ENCODE data around the gene ABCF3. TPM values are rescaled to one million over a fixed set of nuclear protein-coding genes. Genes with fewer than 3 reads are reported as not detected.
A peak's percentile ranks its signal among the peaks of the same experiment; 100 is the strongest.

The ABCF3 gene

DNA sequence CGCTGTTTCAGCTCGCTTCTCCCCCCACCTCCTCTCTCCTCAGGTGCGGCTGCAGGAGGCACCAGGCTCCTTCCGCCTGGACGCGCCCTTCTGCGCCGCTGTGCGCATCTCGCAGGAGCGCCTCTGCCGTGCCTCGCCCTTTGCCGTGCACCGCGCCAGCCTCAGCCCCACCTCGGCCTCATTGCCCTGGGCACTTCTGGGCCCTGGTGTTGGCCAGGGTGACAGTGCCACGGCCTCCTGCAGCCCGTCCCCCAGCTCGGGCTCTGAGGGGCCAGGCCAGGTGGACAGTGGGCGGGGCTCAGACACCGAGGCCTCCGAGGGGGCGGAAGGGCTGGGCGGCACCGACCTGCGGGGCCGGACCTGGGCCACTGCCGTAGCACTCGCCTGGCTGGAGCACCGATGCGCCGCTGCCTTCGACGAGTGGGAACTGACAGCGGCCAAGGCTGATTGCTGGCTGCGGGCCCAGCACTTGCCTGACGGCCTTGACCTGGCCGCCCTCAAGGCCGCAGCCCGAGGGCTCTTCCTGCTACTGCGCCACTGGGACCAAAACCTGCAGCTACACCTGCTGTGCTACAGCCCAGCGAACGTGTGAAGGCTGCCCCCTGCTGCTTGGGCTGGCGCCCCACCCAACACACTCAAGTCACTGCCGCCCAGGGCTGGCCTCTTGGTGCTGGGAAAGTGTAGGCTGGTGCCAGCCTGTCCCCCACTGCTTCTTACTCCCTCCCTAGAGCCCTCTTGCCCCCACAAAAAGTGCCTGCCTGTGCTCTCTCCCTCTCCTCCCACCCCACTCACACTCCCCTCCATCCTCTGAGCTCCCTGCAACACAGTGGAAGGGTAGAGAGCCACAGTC, 55.7 kb downstream of the ABCF3 start:
- DNase-seq: no peak
- H3K4me1 ChIP-seq (ENCODE audit: control insufficient read depth, insufficient read depth, low read depth, low read length): no peaks in the 10 kb centered on the region
- H2AK5ac ChIP-seq (ENCODE audit: low read length, severe bottlenecking): no peak overlapping the region
- H4K91ac ChIP-seq (ENCODE audit: low read length): peak overlapping the region; percentile 8
- no peak overlapping the region for H4K8ac ChIP-seq (ENCODE audit: low read length)
- no peak overlapping the region for H2BK15ac ChIP-seq (ENCODE audit: low read depth, poor library complexity, severe bottlenecking)
- no peak overlapping the region for H3K4me2 ChIP-seq (ENCODE audit: low read length, poor library complexity, severe bottlenecking)
- H2BK12ac ChIP-seq (ENCODE audit: low read length in 2 of 2): no peak overlapping the region
- H3K4ac ChIP-seq (ENCODE audit: low read depth in 1 of 2, low read length in 2 of 2): no peak overlapping the region
- no peak overlapping the region for H2BK120ac ChIP-seq (ENCODE audit: low read depth, low read length)
- no peak overlapping the region for H2BK5ac ChIP-seq (ENCODE audit: low read depth, low read length, poor library complexity, severe bottlenecking)
- H3K9ac ChIP-seq (ENCODE audit: low read length): no peak overlapping the region
- no peaks in the 10 kb centered on the region for H3K9me3 ChIP-seq (ENCODE audit: control insufficient read depth, low read length)
- whole genome bisulfite sequencing: 39% methylated on average over 44 of the region's 46 CpGs
- H3K14ac ChIP-seq (ENCODE audit: low read length in 2 of 2): no peak overlapping the region
- H3K27ac ChIP-seq (ENCODE audit: low read length, poor library complexity, severe bottlenecking): no peak overlapping the region
- peaks cover 11% of the 10 kb centered on the region for H3K79me1 ChIP-seq (replicated peaks; ENCODE audit: low read length, poor library complexity, severe bottlenecking)
- no peak overlapping the region for H3K18ac ChIP-seq (ENCODE audit: low read depth in 1 of 2, low read length in 2 of 2)
- H3K4me3 ChIP-seq (ENCODE audit: insufficient read depth in 1 of 2, low read depth in 1 of 2, low read length in 2 of 2): no peak overlapping the region
- peaks cover 40 to 46% of the 10 kb centered on the region in 2 experiments for H3K36me3 ChIP-seq (ENCODE audit: control insufficient read depth in 1 of 2, insufficient read depth in 2 of 2, low read depth in 1 of 2, low read length in 2 of 2)
- no peak overlapping the region for H2AFZ ChIP-seq (ENCODE audit: low read depth, low read length)
- no peak overlapping the region for H3K23ac ChIP-seq (ENCODE audit: low read length in 2 of 2)
- H3K27me3 ChIP-seq (ENCODE audit: control insufficient read depth in 1 of 2, insufficient read depth in 1 of 2, low read length in 2 of 2): peaks cover 0 to 25% of the 10 kb centered on the region in 2 experiments

DNA sequence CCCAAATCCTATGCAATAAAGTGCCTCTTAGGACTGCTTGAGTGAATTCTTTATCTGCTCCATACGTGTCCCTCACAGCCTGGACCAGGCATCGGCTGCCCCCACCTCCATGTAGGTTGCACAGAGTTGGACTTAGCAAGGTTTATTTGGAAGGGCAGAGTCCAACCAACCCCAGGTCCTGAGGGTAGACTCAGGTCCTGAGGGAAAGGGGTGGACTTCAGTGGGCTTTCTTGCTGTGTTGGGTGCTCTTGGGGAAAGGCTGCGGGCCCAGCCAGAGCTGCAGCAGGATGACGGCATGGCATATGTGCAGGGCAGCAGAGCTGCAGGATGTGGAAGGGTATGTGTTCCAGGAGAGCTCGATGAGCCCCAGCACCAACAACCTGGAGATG, 56.3 kb downstream of the ABCF3 start:
- H3K79me1 ChIP-seq (replicated peaks; ENCODE audit: low read length, poor library complexity, severe bottlenecking): peaks cover 14% of the 10 kb centered on the region
- no peak overlapping the region for H2BK120ac ChIP-seq (ENCODE audit: low read depth, low read length)
- peaks cover 40 to 46% of the 10 kb centered on the region in 2 experiments for H3K36me3 ChIP-seq (ENCODE audit: control insufficient read depth in 1 of 2, insufficient read depth in 2 of 2, low read depth in 1 of 2, low read length in 2 of 2)
- no peak overlapping the region for H4K8ac ChIP-seq (ENCODE audit: low read length)
- no peak overlapping the region for H3K23ac ChIP-seq (ENCODE audit: low read length in 2 of 2)
- no peak overlapping the region for H3K4ac ChIP-seq (ENCODE audit: low read depth in 1 of 2, low read length in 2 of 2)
- H2BK15ac ChIP-seq (ENCODE audit: low read depth, poor library complexity, severe bottlenecking): no peak overlapping the region
- no peak overlapping the region for H2AFZ ChIP-seq (ENCODE audit: low read depth, low read length)
- peaks cover 0 to 19% of the 10 kb centered on the region in 2 experiments for H3K27me3 ChIP-seq (ENCODE audit: control insufficient read depth in 1 of 2, insufficient read depth in 1 of 2, low read length in 2 of 2)
- no peak overlapping the region for H2BK5ac ChIP-seq (ENCODE audit: low read depth, low read length, poor library complexity, severe bottlenecking)
- H3K9ac ChIP-seq (ENCODE audit: low read length): no peak overlapping the region
- H2BK12ac ChIP-seq (ENCODE audit: low read length in 2 of 2): no peak overlapping the region
- no peak overlapping the region for H3K4me3 ChIP-seq (ENCODE audit: insufficient read depth in 1 of 2, low read depth in 1 of 2, low read length in 2 of 2)
- no peaks in the 10 kb centered on the region for H3K9me3 ChIP-seq (ENCODE audit: control insufficient read depth, low read length)
- WGBS: 95% methylated on average over 4 of the region's 5 CpGs
- no peak overlapping the region for H2AK5ac ChIP-seq (ENCODE audit: low read length, severe bottlenecking)
- DNase-seq: no peak
- H3K4me1 ChIP-seq (ENCODE audit: control insufficient read depth, insufficient read depth, low read depth, low read length): no peaks in the 10 kb centered on the region
- no peak overlapping the region for H3K27ac ChIP-seq (ENCODE audit: low read length, poor library complexity, severe bottlenecking)
- H3K14ac ChIP-seq (ENCODE audit: low read length in 2 of 2): no peak overlapping the region
- no peak overlapping the region for H3K4me2 ChIP-seq (ENCODE audit: low read length, poor library complexity, severe bottlenecking)
- no peak overlapping the region for H3K18ac ChIP-seq (ENCODE audit: low read depth in 1 of 2, low read length in 2 of 2)
- H4K91ac ChIP-seq (ENCODE audit: low read length): no peak overlapping the region

Small RNA genes lying within 50 kb of the gene (small RNA-seq; reads per million reads assigned to genes)
- not detected for gene MIR1224 (ENCODE audit: low read depth)
